ENCODE measurements around the gene TMEM72.

The TMEM72 gene

GRCh38 chr10:44985175-44985681 lies 74.1 kb downstream of the TMEM72 start:
- H3K4me3 ChIP-seq (ENCODE audit: low read depth, low read length): no peak overlapping the region
- TF ChIP-seq CTCF (IDR thresholded peaks at IDR 0.05; ENCODE audit: borderline replicate concordance, insufficient read depth, low read depth, low read length): no peak

- no peak for TF ChIP-seq CTCF (IDR thresholded peaks at IDR 0.05; ENCODE audit: borderline replicate concordance, insufficient read depth, low read depth, low read length)
- no peak overlapping the region for H3K4me3 ChIP-seq (ENCODE audit: low read depth, low read length)
Measured at GRCh38 chr10:44986179-44986578, 75.0 kb downstream of the TMEM72 start.
